ENCODE results near the gene DYNC1I1.

GRCh38 chr7:95878677-95879076 lies 106.3 kb downstream of the DYNC1I1 start:
- no peak for TF ChIP-seq TAF1 (IDR thresholded peaks at IDR 0.05; ENCODE audit: low read depth)
- TF ChIP-seq CTCF (IDR thresholded peaks at IDR 0.05; ENCODE audit: poor library complexity, severe bottlenecking), result no peak
- no peak for TF ChIP-seq EZH2 (IDR thresholded peaks at IDR 0.05; ENCODE audit: borderline replicate concordance, insufficient read depth, low read length, poor library complexity, severe bottlenecking)
- TF ChIP-seq RAD21 (conservative IDR thresholded peaks at IDR 0.05), result no peak
- TF ChIP-seq SMC3 (conservative IDR thresholded peaks at IDR 0.05; ENCODE audit: poor library complexity), result no peak

All from neural cell (in vitro differentiated cells).